GM12892 (cell line): ENCODE data around the gene MYLK.

Source experiments
- POLR2A ChIP-seq: IDR thresholded peaks from 2 replicates; pipeline ENCODE4 v1.6.1; 2011; ENCODE audit warnings: low read depth, low read length, control low read depth
- POLR2AphosphoS5 ChIP-seq: IDR thresholded peaks from 2 replicates; pipeline ENCODE4 v1.6.1; 2011; ENCODE audit warnings: low read depth, low read length, control low read depth

- TF ChIP-seq POLR2AphosphoS5 (no peak), POLR2A (no peak)
Observed at GRCh38 chr3:123768480-123769355, 115.4 kb downstream of the MYLK start.
